ENCODE results near the gene SURF1. TPM values are rescaled to one million over a fixed set of nuclear protein-coding genes. Genes with fewer than 3 reads are reported as not detected.

SURF1 gene
- 23.4 and 44.5 TPM in 2 replicates for total RNA-seq

DNA sequence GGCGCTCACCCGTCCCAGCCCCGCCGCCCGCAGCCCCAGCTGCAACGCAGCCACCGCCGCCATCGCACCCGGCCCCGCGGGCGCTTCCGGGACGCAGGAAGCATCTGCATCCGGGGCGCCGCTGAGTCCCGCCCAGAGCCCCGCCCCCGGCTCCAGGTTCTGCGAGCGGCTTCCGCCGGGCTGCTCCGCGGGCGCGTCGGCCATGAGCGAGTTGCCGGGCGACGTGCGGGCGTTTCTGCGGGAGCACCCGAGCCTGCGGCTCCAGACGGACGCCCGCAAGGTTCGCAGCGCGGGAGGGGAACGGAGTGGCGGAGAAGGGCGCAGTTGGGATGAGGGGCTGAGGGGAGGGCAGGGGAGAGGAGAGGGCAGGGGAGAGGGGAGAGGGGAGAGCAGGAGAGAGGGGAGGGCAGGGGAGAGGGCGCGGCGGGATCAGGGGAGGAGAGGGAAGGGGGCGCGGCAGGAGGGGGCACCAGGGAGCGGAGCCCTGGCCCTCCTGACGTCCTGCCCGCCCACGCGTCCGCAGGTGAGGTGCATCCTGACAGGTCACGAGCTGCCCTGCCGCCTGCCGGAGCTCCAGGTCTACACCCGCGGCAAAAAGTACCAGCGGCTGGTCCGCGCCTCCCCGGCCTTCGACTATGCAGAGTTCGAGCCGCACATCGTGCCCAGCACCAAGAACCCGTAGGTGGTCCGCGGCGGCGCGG, at the start of gene SURF1, which contains the start of gene SURF2:
TSS of gene SURF1 (minus strand) at position 97 of the 701 bp plus-strand sequence. CDS start at position 63, 34 bp downstream.
TSS of gene SURF2 (plus strand) at position 160 of the 701 bp plus-strand sequence. CDS start at position 203, 43 bp downstream.
- H3K27me3 ChIP-seq (ENCODE audit: control insufficient read depth, insufficient read depth, low read length), result no peaks in the 10 kb centered on the region
- TF ChIP-seq, protein P1, sequence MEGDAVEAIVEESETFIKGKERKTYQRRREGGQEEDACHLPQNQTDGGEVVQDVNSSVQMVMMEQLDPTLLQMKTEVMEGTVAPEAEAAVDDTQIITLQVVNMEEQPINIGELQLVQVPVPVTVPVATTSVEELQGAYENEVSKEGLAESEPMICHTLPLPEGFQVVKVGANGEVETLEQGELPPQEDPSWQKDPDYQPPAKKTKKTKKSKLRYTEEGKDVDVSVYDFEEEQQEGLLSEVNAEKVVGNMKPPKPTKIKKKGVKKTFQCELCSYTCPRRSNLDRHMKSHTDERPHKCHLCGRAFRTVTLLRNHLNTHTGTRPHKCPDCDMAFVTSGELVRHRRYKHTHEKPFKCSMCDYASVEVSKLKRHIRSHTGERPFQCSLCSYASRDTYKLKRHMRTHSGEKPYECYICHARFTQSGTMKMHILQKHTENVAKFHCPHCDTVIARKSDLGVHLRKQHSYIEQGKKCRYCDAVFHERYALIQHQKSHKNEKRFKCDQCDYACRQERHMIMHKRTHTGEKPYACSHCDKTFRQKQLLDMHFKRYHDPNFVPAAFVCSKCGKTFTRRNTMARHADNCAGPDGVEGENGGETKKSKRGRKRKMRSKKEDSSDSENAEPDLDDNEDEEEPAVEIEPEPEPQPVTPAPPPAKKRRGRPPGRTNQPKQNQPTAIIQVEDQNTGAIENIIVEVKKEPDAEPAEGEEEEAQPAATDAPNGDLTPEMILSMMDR (IDR thresholded peaks at IDR 0.05; ENCODE audit: insufficient read depth, low read length, severe bottlenecking), result peak; percentile 38
- DNase-seq (ENCODE audit: low read depth), result peak; percentile 55
- H3K36me3 ChIP-seq (ENCODE audit: control insufficient read depth, insufficient read depth, low read length), result peaks cover 18% of the 10 kb centered on the region
- no peak for FAIRE-seq
- H3K4me3 ChIP-seq (ENCODE audit: low read depth, low read length), result peak within 1 kb of the TSS; percentile 77

DNA sequence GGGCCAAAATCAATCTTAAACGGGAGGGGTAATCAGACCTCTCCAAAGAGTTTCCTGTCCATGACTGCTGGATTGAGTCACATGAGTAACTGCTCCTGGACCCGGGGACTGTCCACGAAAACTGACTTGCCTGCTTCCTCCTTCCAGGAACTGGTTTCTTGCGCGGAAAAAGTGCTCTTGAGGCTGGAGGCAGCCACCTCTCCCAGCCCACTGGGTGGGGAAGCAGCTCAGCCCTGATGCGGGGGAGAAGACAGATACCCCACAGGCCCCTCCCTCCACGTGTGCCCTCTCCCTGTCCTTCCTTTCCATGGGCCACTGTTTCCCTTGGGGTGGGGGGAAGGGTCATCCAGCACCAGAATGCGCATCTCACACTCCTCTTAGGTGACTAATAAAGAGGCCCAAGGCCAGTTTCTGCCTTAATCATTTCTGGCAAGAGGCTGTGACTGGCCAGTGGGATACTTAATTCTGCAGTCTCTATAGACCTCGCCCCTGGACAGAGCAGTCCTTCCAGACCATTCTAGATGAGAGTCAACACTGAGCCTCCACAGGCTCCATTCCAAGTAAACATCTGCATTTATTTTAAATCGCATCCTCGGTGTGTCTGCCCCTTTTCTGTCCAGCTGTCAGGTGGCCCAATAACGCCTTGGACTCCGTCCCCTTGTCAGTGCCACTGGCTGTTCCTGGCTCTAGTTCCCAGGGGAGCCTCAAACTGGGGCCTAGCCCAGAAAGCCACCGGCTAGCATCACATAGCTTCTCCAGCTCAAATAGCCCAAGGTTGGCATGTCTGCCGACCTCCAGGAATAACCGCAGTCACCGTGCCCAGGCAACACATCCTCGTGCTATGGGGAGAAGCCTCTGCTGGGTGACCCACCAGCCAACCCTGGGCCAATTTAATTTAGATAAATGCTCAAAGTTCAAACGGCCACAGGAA, 49.5 kb upstream of the SURF1 start:
- Histone ChIP-seq H3K27me3 (ENCODE audit: control insufficient read depth, insufficient read depth, low read length) (no peaks in the 10 kb centered on the region), H3K36me3 (ENCODE audit: control insufficient read depth, insufficient read depth, low read length) (peaks cover 26% of the 10 kb centered on the region), H3K4me3 (ENCODE audit: low read depth, low read length) (no peak overlapping the region)
- DNase-seq (ENCODE audit: low read depth) (no peak), FAIRE-seq (no peak)
- TF ChIP-seq, protein P1 (IDR thresholded peaks at IDR 0.05; ENCODE audit: insufficient read depth, low read length, severe bottlenecking), result no peak

DNA sequence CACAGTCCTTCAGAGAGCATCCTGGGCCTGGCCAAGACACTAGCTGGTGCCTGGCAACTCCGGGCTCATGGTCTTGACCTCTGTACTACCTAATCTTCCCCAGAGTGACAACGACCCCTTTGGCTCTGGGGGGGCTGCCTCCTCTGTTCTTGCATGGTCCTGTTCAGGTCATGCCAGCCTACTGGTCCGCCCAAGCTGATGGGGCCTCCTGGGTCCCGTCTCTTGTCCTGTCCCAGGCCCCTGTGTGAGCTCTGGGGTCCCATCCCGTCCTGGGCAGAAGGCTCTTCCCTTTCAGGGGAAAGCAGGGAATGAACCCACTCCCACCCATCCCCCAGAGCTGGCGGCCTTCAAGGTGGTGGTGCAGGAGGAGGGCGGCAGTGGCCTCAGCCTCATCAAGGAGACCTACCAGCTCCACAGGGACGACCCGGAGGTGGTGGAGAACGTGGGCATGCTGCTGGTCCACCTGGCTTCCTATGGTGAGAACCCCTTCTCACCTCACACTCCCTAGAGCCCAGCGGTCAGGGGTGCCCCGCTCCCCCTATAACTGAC, 48.2 kb upstream of the SURF1 start:
- H3K27me3 ChIP-seq (ENCODE audit: control insufficient read depth, insufficient read depth, low read length), result no peaks in the 10 kb centered on the region
- TF ChIP-seq, protein P1 (IDR thresholded peaks at IDR 0.05; ENCODE audit: insufficient read depth, low read length, severe bottlenecking), result no peak
- H3K4me3 ChIP-seq (ENCODE audit: low read depth, low read length), result no peak overlapping the region
- H3K36me3 ChIP-seq (ENCODE audit: control insufficient read depth, insufficient read depth, low read length), result peaks cover 16% of the 10 kb centered on the region
- DNase-seq (ENCODE audit: low read depth), result no peak
- no peak for FAIRE-seq

- H3K27me3 ChIP-seq (ENCODE audit: control insufficient read depth, insufficient read depth, low read length), result no peaks in the 10 kb centered on the region
- DNase-seq (ENCODE audit: low read depth), result peak; percentile 62
- FAIRE-seq, result no peak
- H3K4me3 ChIP-seq (ENCODE audit: low read depth, low read length), result no peak overlapping the region
- TF ChIP-seq, protein P1 (IDR thresholded peaks at IDR 0.05; ENCODE audit: insufficient read depth, low read length, severe bottlenecking), result peak; percentile 82
- H3K36me3 ChIP-seq (ENCODE audit: control insufficient read depth, insufficient read depth, low read length), result peaks cover 16% of the 10 kb centered on the region
These were observed 47.6 kb upstream of the SURF1 start for GRCh38 chr9:133403766-133404453.

DNA sequence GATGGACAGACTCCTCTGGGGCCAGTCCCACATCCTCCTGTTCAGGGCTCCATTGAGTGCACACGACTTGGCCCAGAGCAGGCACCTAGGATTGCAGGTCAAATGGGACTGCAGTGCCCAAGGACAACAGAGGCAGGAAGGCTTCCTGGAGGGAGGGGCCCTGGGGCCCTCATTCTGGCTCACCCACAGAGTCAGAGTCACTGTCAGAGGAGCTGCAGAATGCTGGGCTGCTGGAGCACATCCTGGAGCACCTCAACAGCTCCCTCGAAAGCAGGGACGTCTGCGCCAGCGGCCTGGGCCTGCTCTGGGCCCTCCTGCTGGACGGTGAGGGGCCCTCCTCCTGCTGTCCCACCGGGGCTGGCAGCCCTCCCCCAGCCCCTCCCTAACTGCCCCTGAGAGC, 46.4 kb upstream of the SURF1 start:
- Histone ChIP-seq H3K4me3 (ENCODE audit: low read depth, low read length) (no peak overlapping the region), H3K27me3 (ENCODE audit: control insufficient read depth, insufficient read depth, low read length) (no peaks in the 10 kb centered on the region), H3K36me3 (ENCODE audit: control insufficient read depth, insufficient read depth, low read length) (peaks cover 13% of the 10 kb centered on the region)
- TF ChIP-seq, protein P1 (IDR thresholded peaks at IDR 0.05; ENCODE audit: insufficient read depth, low read length, severe bottlenecking), result no peak
- FAIRE-seq (no peak), DNase-seq (ENCODE audit: low read depth) (no peak)

Data from bronchial epithelial cell (primary cell).